Fibroblast of skin of right biceps (primary cell): Measurements from ENCODE around the gene CTIF.

ENCODE experiments used
- DNase-seq: peaks from one replicate; pipeline ENCODE4 v3.0.0-alpha.2; 2013

The CTIF gene

GRCh38 chr18:48689548-48689947, 150.7 kb downstream of the CTIF start:
- DNase-seq, result no peak

GRCh38 chr18:48690494-48690893, 151.7 kb downstream of the CTIF start:
- no peak for DNase-seq

GRCh38 chr18:48693006-48693405, 154.2 kb downstream of the CTIF start:
- DNase-seq, result no peak

- peak; percentile 37 for DNase-seq
Measured at GRCh38 chr18:48693625-48694262, 154.9 kb downstream of the CTIF start.

GRCh38 chr18:48694295-48694694, 155.5 kb downstream of the CTIF start:
- no peak for DNase-seq

- no peak for DNase-seq
Measured at GRCh38 chr18:48695671-48696070, 156.8 kb downstream of the CTIF start.

GRCh38 chr18:48696218-48696617, 157.4 kb downstream of the CTIF start:
- DNase-seq, result no peak

- no peak for DNase-seq
Measured at GRCh38 chr18:48697441-48697840, 158.6 kb downstream of the CTIF start.

- no peak for DNase-seq
Measured at GRCh38 chr18:48698707-48699106, 159.9 kb downstream of the CTIF start.

- no peak for DNase-seq
Measured at GRCh38 chr18:48699761-48700160, 160.9 kb downstream of the CTIF start.

GRCh38 chr18:48700446-48700845, 161.6 kb downstream of the CTIF start:
- DNase-seq, result no peak

- no peak for DNase-seq
Measured at GRCh38 chr18:48702346-48703027, 163.7 kb downstream of the CTIF start.

- DNase-seq, result no peak
Measured at GRCh38 chr18:48703028-48703386, 164.2 kb downstream of the CTIF start.

GRCh38 chr18:48703418-48703817, 164.6 kb downstream of the CTIF start:
- no peak for DNase-seq

- no peak for DNase-seq
Measured at GRCh38 chr18:48705043-48705442, 166.2 kb downstream of the CTIF start.

- no peak for DNase-seq
Measured at GRCh38 chr18:48705531-48705930, 166.7 kb downstream of the CTIF start.

- DNase-seq, result peak; percentile 40
Measured at GRCh38 chr18:48706731-48707130, 167.9 kb downstream of the CTIF start.

GRCh38 chr18:48707636-48708296, 168.9 kb downstream of the CTIF start:
- no peak for DNase-seq

- DNase-seq, result no peak
Measured at GRCh38 chr18:48708807-48709206, 170.0 kb downstream of the CTIF start.

- no peak for DNase-seq
Measured at GRCh38 chr18:48709371-48710062, 170.7 kb downstream of the CTIF start.

GRCh38 chr18:48711651-48712486, 173.0 kb downstream of the CTIF start:
- peak; percentile 65 for DNase-seq

GRCh38 chr18:48713309-48713708, 174.5 kb downstream of the CTIF start:
- DNase-seq, result peak; percentile 62

- no peak for DNase-seq
Measured at GRCh38 chr18:48714873-48715272, 176.0 kb downstream of the CTIF start.
